Erythroblast (primary cell): Measurements from ENCODE around the gene SETD4.
"Not testable (repeated sequence)": the region's sequence is repeated elsewhere in the genome, so short reads cannot be mapped to it uniquely, and the experiment has no call there.

Source experiments
- DNase-seq, 2 experiments: peaks; one replicate each; lab custom pipeline; 2025; lab: John Stamatoyannopoulos, UW
- GATA1 ChIP-seq: IDR thresholded peaks from 2 replicates; pipeline ENCODE4 v1.6.1; 2011; ENCODE audit warnings: low read depth, mild to moderate bottlenecking, control low read depth, low read length, moderate library complexity
- POLR2A ChIP-seq: IDR thresholded peaks from 2 replicates; pipeline ENCODE4 v1.6.1; 2011; ENCODE audit warnings: mild to moderate bottlenecking, low read length

Gene SETD4, protein sequence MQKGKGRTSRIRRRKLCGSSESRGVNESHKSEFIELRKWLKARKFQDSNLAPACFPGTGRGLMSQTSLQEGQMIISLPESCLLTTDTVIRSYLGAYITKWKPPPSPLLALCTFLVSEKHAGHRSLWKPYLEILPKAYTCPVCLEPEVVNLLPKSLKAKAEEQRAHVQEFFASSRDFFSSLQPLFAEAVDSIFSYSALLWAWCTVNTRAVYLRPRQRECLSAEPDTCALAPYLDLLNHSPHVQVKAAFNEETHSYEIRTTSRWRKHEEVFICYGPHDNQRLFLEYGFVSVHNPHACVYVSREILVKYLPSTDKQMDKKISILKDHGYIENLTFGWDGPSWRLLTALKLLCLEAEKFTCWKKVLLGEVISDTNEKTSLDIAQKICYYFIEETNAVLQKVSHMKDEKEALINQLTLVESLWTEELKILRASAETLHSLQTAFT

DNA sequence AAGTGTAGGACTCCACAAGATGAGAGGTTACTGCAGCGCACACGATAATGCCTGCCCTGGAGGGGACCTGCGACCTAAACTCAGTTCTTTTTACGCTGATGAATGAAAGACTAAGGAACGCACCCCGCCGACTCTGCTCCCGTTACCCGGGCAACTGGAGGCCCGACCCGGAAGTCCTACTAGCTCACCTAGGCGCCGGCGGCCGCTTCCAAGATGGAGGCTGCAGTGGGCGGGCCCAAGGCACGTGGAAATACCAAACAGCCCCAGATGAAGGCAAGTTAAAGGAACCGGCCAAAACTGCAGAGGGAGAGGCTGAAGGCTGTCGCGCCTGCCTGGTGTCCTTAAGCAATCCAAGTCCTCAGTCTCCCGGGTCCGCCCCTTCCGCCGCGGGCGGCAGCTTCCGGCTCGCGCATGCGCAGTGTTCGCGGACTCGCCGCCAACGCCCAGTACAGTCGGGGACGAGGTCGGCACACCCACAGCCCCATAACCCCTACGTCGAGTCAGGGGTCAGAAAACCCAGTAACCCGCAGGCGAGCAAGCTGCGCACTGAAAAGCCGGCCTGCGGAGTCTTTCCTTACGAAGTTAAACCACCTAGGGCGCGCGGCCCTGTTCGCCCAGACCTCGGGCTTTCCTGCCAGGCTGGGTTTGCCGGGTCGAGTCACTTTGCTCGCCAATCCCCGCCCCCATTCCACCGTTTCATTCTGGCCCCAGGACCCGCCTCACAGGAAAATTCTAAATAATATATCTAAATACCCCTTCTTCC is at the start of gene SETD4:
Gene SETD4, minus strand, starts transcription at position 368 of the 763 bp plus-strand sequence. CDS start 1,638 bp downstream, outside the sequence.
- TF ChIP-seq GATA1 (no peak), POLR2A (peak; percentile 91)
- peak; percentile 93 to 95 for DNase-seq

GRCh38 chr21:36109868-36110267 is 49.5 kb upstream of the SETD4 start:
- DNase-seq = no peak
- TF ChIP-seq POLR2A (no peak), GATA1 (no peak)

DNA sequence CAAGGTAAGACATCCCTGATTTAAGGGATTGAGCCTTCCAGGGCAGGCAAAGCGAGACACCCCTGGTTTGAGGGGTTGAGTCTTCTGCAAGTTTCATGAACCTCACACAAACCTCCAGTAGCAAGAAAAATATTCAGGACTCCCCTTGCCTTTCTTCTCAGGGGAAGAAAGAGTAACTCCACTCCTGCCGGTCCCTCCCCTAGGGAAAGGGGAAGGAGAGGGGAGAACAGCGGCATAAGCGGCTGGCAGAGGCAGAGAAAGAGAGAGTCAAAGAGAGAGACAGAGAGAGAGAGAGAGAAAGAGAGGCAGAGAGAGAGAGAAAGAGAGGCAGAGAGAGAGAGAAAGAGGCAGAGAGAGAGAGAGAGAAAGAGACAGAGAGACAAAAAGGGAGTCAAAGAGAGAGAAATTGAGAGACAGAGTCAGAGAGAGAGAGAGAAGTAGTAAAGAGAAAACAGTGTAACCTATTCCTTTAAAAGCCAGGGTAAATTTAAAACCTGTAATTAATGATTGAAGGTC is 45.1 kb upstream of the SETD4 start:
- DNase-seq = no peak
- TF ChIP-seq GATA1 (no peak), POLR2A (no peak)

- DNase-seq = peak; percentile 28 to 35
- TF ChIP-seq POLR2A = no peak
- TF ChIP-seq GATA1 = no peak
Observed at GRCh38 chr21:36104317-36105300, 44.3 kb upstream of the SETD4 start.

DNA sequence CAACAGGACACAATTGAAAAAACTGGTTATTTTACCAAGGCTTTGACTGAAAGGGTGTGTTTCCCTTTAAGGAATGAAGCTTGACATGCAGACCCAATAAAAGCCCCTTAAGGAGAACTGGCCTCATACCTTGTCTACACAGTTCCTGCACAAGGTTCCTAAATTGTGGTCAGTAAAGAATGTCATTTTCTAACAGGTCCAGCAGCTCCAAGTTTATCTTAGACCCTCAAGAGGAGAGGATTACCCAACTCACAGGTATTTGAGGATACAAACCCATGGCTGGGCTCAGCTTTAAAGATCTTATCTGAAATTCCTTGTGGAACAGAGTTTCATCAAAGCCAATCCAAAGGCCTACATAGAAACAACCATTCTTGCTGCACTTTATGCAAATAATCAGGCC is 43.1 kb upstream of the SETD4 start:
- no peak for DNase-seq
- TF ChIP-seq POLR2A (no peak), GATA1 (no peak)

DNA sequence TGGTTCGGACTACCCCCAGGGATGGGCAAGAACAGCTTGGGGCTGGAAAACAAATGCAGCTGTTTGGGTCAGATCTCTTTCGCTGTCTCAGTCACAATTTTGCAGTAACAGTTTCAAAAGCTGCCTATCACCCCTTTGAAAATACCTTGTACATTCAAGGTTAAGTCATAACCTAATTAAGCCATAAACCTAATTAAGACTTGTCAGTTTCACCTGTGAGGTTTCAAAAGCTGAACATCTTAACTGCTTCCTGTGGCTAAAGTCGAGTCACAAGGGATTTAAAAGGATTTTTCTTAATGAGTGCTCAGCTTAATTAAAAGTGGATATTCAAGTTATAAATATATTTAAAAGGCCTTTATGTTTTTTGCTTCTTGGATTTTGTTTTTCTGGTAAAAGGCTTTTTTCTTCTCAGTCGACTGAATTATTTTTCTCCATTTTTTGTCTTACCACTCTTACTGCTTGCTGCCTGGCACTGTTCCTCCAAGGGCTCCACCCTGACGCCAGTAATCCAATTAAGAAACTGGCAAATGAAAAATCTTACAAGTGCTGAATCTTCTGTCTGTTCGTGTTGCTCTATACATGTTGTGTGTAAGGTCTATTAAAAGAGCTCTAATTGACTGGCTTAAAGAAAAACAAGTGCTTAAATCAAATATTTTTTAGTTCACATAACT is 40.8 kb upstream of the SETD4 start:
- DNase-seq = no peak
- no peak for TF ChIP-seq POLR2A
- TF ChIP-seq GATA1 = no peak

GRCh38 chr21:36099695-36100211 is 39.4 kb upstream of the SETD4 start:
- not testable (repeated sequence) for DNase-seq

GRCh38 chr21:36099000-36099399 is 38.7 kb upstream of the SETD4 start:
- no peak for TF ChIP-seq POLR2A
- no peak for TF ChIP-seq GATA1
- DNase-seq = no peak

DNA sequence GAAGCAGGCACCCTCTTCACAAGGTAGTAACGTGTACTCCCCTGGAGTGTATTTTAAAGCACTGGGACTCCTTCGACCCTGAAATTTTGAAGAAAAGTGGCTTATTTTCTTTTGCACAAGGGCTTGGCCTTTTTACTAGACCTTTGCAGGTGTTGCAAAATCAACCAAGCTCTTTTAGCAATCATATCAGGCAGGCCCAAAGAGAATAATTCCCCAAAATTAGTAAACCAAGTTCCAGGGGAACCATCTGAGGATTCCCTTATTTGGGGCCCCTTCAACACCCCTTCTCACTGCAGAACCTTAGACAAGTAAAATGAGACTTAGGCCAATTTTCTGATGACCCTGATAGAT is 37.8 kb upstream of the SETD4 start:
- DNase-seq = no peak
- TF ChIP-seq POLR2A (no peak), GATA1 (no peak)

GRCh38 chr21:36097427-36098181 is 37.3 kb upstream of the SETD4 start:
- DNase-seq = no peak
- TF ChIP-seq GATA1 (no peak), POLR2A (no peak)

- DNase-seq = no peak
- TF ChIP-seq POLR2A = no peak
- no peak for TF ChIP-seq GATA1
Observed at GRCh38 chr21:36096398-36097290, 36.3 kb upstream of the SETD4 start.
